WI38 (cell line): Measurements from ENCODE around the gene FBXL13.

Experiments
- H3K4me3 ChIP-seq: 2 replicates; pipeline ENCODE4 v1.5.1; 2011; ENCODE audit warnings: low read depth, mild to moderate bottlenecking, control low read depth, low read length
- CTCF ChIP-seq: IDR thresholded peaks from 2 replicates; pipeline ENCODE4 v1.5.1; 2012; ENCODE audit warnings: low read depth, mild to moderate bottlenecking, control low read depth, low read length

Gene FBXL13

GRCh38 chr7:102888561-102889233 lies 185.9 kb downstream of the FBXL13 start:
- no peak for TF ChIP-seq CTCF
- H3K4me3 ChIP-seq = no peak overlapping the region

- no peak for TF ChIP-seq CTCF
- H3K4me3 ChIP-seq = no peak overlapping the region
These were observed 191.3 kb downstream of the FBXL13 start for GRCh38 chr7:102883098-102883860.

GRCh38 chr7:102875700-102876295 lies 198.8 kb downstream of the FBXL13 start:
- no peak overlapping the region for H3K4me3 ChIP-seq
- no peak for TF ChIP-seq CTCF

DNA sequence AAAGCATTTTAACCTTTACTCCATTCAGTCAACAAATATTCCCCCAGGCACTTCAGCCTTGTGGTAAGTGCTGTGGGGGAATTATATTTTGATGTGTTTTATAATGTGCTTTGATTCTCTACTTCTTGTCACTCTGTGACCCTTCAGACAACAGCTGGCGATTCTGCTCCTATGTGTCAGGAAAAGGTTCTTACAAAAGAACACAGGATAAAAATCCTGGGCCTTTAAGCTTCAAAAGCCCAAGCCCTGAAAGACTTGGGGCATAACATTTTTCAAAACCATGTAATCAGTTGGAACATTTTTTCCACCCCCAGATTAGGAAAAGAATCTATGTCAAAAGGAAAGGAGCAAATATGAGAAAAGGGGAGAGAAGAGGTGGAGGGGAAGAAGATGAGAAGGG lies 199.6 kb downstream of the FBXL13 start:
- no peak overlapping the region for H3K4me3 ChIP-seq
- no peak for TF ChIP-seq CTCF

DNA sequence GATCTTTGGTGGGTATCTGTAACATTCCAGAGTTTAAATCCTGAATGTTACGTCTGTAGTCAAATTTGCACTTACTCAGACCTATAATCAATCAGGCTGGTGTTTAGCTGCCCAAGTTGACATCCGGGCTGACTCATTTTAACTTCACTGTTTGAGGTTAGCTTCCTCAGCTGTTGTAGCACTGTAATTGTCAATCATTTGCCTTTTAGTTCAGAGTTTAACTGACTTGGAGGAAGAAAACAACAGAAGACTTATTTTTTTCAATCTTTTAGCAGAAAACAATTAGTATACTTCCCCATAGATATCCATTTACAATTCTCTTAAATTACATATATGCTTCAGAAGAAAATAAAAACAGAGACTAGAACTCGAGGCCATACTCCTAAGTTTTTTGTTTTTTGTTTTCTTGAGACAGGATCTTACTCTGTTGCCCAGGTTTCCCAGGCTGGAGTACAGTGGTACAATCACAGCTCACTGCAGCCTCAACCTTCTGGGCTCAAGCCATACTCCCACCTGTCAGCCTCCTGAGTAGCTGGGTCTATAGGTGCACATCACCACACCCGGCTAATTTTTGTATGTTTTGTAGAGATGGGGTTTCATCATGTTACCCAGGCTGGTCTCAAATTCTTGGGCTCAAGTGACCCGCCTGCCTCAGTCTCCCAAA lies 200.3 kb downstream of the FBXL13 start:
- no peak for TF ChIP-seq CTCF
- H3K4me3 ChIP-seq = no peak overlapping the region

DNA sequence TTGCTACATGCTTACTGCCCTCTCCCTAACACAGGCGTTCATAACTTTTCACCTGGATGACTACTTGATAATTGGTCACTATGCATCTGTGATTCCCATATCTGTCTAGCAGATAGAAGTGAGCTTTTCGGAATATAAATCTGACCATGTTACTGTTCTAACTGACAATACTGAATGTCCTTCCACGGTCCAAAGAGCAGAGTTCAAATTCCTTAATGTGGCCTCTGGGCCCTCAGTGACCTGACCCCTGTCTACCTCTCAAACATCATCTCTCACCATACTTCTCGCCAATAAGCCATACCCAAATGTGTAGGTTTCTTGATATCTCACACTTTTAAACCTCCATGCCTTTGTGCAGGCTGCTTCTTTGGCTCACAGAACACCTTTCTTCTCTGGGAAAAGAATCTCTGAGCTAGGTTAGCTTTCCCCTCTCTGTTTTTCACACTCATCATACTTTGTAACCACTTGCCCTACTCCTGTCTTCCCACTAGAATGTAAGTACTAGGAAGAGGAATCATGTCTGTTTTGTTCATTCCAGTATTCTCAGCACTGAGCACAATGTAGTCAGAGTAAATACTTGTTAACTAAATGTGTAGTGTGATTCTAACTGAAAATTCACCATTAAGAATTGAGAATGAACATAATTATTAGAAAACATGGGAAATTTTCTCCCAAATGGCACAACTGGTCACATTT lies 201.0 kb downstream of the FBXL13 start:
- TF ChIP-seq CTCF = no peak
- H3K4me3 ChIP-seq = no peak overlapping the region
